Skeletal muscle satellite cell (primary cell): ENCODE results near the gene FAM187B.
"Not testable (repeated sequence)": the region's sequence is repeated elsewhere in the genome, so short reads cannot be mapped to it uniquely, and the experiment has no call there.

ENCODE experiments used
- H3K27me3 ChIP-seq: 2 replicates; pipeline ENCODE4 v1.7.0; 2013; ENCODE audit warnings: low read length; ENCODE audit not compliant: control insufficient read depth, insufficient read depth
- H3K36me3 ChIP-seq: 2 replicates; pipeline ENCODE4 v1.7.0; 2013; ENCODE audit warnings: mild to moderate bottlenecking, control low read depth, low read length; ENCODE audit not compliant: insufficient read depth
- H3K4me1 ChIP-seq: 2 replicates; pipeline ENCODE4 v1.7.0; 2013; ENCODE audit warnings: low read length; ENCODE audit not compliant: control insufficient read depth, insufficient read depth
- H3K4me2 ChIP-seq: 2 replicates; pipeline ENCODE4 v1.7.0; 2013; ENCODE audit warnings: mild to moderate bottlenecking, low read length
- H3K4me3 ChIP-seq: 2 replicates; pipeline ENCODE4 v1.7.0; 2013; ENCODE audit warnings: low read length
- H3K9ac ChIP-seq: 2 replicates; pipeline ENCODE4 v1.7.0; 2013; ENCODE audit warnings: mild to moderate bottlenecking, low read depth, low read length, moderate library complexity
- H3K9me3 ChIP-seq: replicated peaks from 2 replicates; pipeline ENCODE4 v1.7.0; 2013; ENCODE audit warnings: mild to moderate bottlenecking, control low read depth, low read length

Gene FAM187B

GRCh38 chr19:35202722-35203688 lies 25.5 kb downstream of the FAM187B start:
- Histone ChIP-seq H3K27me3 (peaks cover 28% of the 10 kb centered on the region), H3K9me3 (no peaks in the 10 kb centered on the region), H3K9ac (no peak overlapping the region), H3K4me3 (no peak overlapping the region), H3K36me3 (no peaks in the 10 kb centered on the region), H3K4me2 (no peak overlapping the region), H3K4me1 (no peaks in the 10 kb centered on the region)

GRCh38 chr19:35199481-35199880 lies 29.1 kb downstream of the FAM187B start:
- H3K36me3 ChIP-seq: no peaks in the 10 kb centered on the region
- H3K9ac ChIP-seq: no peak overlapping the region
- H3K9me3 ChIP-seq: no peaks in the 10 kb centered on the region
- H3K4me2 ChIP-seq: no peak overlapping the region
- H3K4me1 ChIP-seq: no peaks in the 10 kb centered on the region
- no peak overlapping the region for H3K4me3 ChIP-seq
- peaks cover 27% of the 10 kb centered on the region for H3K27me3 ChIP-seq

GRCh38 chr19:35196861-35197260 lies 31.7 kb downstream of the FAM187B start:
- H3K9me3 ChIP-seq, H3K4me3 ChIP-seq, H3K4me1 ChIP-seq, H3K36me3 ChIP-seq, H3K9ac ChIP-seq, H3K4me2 ChIP-seq: not testable (repeated sequence)
- peaks cover 33% of the 10 kb centered on the region for H3K27me3 ChIP-seq

- no peaks in the 10 kb centered on the region for H3K36me3 ChIP-seq
- H3K27me3 ChIP-seq: peaks cover 28% of the 10 kb centered on the region
- H3K9me3 ChIP-seq: no peaks in the 10 kb centered on the region
- H3K4me3 ChIP-seq: no peak overlapping the region
- H3K4me1 ChIP-seq: no peaks in the 10 kb centered on the region
- no peak overlapping the region for H3K9ac ChIP-seq
- no peak overlapping the region for H3K4me2 ChIP-seq
Measured at GRCh38 chr19:35195830-35196229, 32.7 kb downstream of the FAM187B start.

- H3K9ac ChIP-seq: no peak overlapping the region
- no peaks in the 10 kb centered on the region for H3K4me1 ChIP-seq
- no peaks in the 10 kb centered on the region for H3K36me3 ChIP-seq
- peaks cover 21% of the 10 kb centered on the region for H3K27me3 ChIP-seq
- H3K9me3 ChIP-seq: no peaks in the 10 kb centered on the region
- no peak overlapping the region for H3K4me3 ChIP-seq
- H3K4me2 ChIP-seq: no peak overlapping the region
Measured at GRCh38 chr19:35194012-35194984, 34.2 kb downstream of the FAM187B start.

GRCh38 chr19:35184884-35185283 lies 43.7 kb downstream of the FAM187B start:
- H3K9me3 ChIP-seq: no peaks in the 10 kb centered on the region
- H3K4me1 ChIP-seq: no peaks in the 10 kb centered on the region
- no peak overlapping the region for H3K4me2 ChIP-seq
- H3K9ac ChIP-seq: no peak overlapping the region
- H3K27me3 ChIP-seq: no peaks in the 10 kb centered on the region
- H3K4me3 ChIP-seq: no peak overlapping the region
- H3K36me3 ChIP-seq: no peaks in the 10 kb centered on the region

- Histone ChIP-seq H3K4me3 (no peak overlapping the region), H3K9ac (no peak overlapping the region), H3K9me3 (no peaks in the 10 kb centered on the region), H3K27me3 (no peaks in the 10 kb centered on the region), H3K36me3 (no peaks in the 10 kb centered on the region), H3K4me1 (no peaks in the 10 kb centered on the region), H3K4me2 (no peak overlapping the region)
Measured at GRCh38 chr19:35184267-35184666, 44.3 kb downstream of the FAM187B start.

- no peaks in the 10 kb centered on the region for H3K4me1 ChIP-seq
- H3K36me3 ChIP-seq: no peaks in the 10 kb centered on the region
- no peaks in the 10 kb centered on the region for H3K9me3 ChIP-seq
- H3K4me2 ChIP-seq: no peak overlapping the region
- no peak overlapping the region for H3K9ac ChIP-seq
- no peak overlapping the region for H3K4me3 ChIP-seq
- peaks cover 3% of the 10 kb centered on the region for H3K27me3 ChIP-seq
Measured at GRCh38 chr19:35181387-35181786, 47.2 kb downstream of the FAM187B start.

- Histone ChIP-seq H3K9ac (no peak overlapping the region), H3K4me3 (no peak overlapping the region), H3K9me3 (no peaks in the 10 kb centered on the region), H3K36me3 (no peaks in the 10 kb centered on the region), H3K4me1 (no peaks in the 10 kb centered on the region), H3K27me3 (peaks cover 3% of the 10 kb centered on the region), H3K4me2 (no peak overlapping the region)
Measured at GRCh38 chr19:35179830-35180229, 48.7 kb downstream of the FAM187B start.

GRCh38 chr19:35178701-35179100 lies 49.8 kb downstream of the FAM187B start:
- Histone ChIP-seq H3K9ac (no peak overlapping the region), H3K36me3 (no peaks in the 10 kb centered on the region), H3K4me2 (no peak overlapping the region), H3K9me3 (no peaks in the 10 kb centered on the region), H3K4me3 (no peak overlapping the region), H3K27me3 (peaks cover 3% of the 10 kb centered on the region), H3K4me1 (no peaks in the 10 kb centered on the region)
